Measurements from ENCODE around the gene IRAK2. TPM values are rescaled to one million over a fixed set of nuclear protein-coding genes. Genes with fewer than 3 reads are reported as not detected.
"Not testable (repeated sequence)": the region's sequence is repeated elsewhere in the genome, so short reads cannot be mapped to it uniquely, and the experiment has no call there.

The IRAK2 gene
- total RNA-seq, 1 donor from 2014 or later, result 4.5 TPM

DNA sequence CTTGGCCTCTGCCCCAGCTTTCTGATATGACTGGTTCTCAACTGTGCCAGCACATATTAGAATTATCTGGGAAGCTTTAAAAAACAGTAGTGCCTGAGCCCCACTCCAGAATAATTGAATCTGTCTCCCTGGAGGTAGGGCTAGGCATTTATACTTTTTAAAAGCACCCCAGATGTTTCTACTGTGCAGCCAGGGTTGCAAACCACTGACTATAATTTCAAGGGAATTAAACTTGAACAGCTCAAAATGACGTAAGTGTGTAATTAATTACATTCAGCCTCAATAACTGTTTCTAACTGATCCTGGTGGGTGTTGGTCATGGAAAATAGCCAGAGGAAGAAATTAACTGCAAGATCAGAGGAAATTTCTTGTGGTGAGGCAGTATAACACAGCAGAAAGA is 4.4 kb upstream of the IRAK2 start:
- DNase-seq (ENCODE audit: low spot score) (no peak), ATAC-seq (no peak)

DNA sequence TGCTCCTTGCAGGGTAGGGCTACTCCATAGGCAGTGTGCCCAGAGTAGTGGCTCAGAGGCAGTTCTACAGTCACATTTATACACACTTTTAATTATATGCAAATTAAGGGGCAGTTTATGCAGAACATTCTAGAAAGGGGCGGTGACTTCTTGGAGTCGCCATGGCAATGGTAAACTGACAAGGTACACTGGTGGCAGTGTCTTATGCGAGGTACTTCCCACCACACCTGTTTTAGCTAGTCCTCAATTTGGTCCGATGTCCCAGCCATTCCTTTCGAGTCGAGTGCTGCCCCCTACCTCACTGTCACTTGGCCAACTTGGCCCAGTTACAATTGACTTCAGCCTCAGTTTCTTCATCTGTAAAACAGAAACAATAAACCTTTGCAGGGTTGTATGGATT is 3.8 kb upstream of the IRAK2 start:
- ATAC-seq (no peak), DNase-seq (ENCODE audit: low spot score) (no peak)

DNA sequence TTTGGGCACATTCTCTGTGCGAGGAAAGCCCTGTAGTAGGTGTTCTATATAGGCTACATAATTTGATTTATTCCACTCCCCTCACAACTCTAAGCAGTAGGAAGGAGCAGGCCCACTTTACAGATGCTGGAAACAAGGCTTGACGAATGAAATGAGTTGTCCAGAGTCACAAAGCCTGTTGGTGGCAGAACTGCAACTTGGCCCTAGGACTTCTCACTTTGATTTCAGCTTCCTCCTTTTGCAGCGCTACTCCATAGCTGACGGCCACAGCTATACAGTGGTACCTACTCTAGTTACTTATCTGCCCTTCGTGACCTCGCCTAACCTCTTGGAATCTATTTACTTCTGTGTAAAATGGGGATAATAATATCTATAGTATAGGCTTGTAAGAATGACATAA is 2.5 kb upstream of the IRAK2 start:
- ATAC-seq (no peak), DNase-seq (ENCODE audit: low spot score) (no peak)

DNA sequence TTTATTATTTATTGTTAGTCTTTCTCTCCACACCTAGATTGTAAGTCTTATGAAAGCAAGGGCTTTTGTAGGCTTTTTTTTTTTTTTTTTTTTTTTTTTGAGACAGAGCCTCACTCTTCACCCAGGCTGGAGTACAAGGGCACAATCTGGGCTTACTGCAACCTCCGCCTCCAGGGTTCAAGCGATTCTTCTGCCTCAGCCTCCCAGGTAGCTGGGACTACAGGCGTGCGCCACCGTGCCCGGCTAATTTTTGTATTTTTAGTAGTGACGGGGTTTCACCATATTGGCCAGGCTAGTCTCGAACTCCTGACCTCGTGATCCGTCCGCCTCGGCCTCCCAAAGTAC is 546 bp upstream of the IRAK2 start:
- ATAC-seq; DNase-seq (ENCODE audit: low spot score): not testable (repeated sequence)

DNA sequence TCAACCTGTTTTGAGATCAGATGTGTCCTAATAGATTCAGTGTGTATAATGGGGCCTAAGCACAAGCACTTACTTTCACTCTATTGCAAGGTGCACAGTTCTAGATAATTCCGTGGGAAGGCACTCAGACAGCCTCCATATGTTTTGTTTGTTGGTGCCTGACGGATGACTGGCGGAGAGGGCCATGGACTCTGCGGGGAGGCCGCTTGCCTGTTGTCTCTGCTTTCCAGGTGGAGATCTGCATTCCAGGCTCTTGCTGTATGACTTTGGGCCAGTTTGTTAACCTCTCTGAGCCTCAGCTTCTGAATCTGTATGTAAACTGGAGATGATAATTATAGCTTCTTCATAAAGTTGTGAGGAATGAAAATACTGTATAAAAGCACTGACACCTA is 1.5 kb downstream of the IRAK2 start:
- DNase-seq (ENCODE audit: low spot score) (no peak), ATAC-seq (no peak)

DNA sequence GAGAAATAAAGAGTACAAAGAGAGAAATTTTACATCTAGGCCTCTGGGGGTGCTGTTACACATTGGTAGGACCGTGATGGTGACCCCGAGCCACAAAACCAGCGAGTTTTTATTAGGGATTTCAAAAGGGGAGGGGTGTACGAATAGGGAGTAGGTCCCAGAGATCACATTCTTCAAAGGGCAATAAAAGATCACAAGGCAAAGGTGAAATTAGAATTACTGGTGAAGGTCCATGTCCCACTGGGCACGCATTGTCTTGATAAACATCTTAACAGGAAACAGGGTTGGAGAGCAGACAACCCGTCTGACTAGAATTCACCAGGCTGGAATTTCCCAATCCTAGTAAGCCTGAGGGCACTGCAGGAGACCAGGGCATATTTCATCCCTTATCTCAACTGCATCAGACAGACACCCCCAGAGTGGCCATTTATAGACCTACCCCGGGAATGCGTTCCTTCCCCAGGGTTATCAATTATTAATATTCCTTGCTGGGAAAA is 4.3 kb downstream of the IRAK2 start:
- ATAC-seq (no peak), DNase-seq (ENCODE audit: low spot score) (no peak)

DNA sequence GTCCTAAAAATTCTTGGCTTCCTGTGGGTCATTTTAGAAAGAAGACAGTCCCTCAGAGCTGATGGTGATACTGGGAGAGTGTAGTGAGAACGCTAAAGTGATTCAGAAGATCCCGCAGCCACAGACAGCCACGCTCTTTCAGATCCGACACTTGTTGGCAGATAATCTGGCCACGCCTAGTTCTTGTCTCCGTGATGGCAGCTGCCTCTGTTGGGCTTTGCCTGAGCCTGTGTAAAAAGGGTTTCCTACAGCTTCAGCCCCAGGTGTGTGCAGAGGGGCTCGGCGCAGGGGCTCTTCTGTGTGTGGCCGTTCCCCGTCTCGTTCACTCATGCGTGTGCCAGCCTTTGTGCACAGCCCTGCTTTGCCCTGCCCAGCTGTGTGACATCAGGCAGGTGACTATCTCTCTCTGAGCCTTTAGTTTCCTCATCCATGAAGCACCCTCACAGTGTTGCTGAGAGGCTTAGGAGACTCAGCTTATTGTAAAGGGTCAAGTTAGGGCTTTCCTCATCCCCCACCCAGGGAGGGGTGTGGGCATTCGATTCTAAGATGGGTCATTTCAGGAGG is 6.3 kb downstream of the IRAK2 start:
- ATAC-seq (no peak), DNase-seq (ENCODE audit: low spot score) (no peak)

DNA sequence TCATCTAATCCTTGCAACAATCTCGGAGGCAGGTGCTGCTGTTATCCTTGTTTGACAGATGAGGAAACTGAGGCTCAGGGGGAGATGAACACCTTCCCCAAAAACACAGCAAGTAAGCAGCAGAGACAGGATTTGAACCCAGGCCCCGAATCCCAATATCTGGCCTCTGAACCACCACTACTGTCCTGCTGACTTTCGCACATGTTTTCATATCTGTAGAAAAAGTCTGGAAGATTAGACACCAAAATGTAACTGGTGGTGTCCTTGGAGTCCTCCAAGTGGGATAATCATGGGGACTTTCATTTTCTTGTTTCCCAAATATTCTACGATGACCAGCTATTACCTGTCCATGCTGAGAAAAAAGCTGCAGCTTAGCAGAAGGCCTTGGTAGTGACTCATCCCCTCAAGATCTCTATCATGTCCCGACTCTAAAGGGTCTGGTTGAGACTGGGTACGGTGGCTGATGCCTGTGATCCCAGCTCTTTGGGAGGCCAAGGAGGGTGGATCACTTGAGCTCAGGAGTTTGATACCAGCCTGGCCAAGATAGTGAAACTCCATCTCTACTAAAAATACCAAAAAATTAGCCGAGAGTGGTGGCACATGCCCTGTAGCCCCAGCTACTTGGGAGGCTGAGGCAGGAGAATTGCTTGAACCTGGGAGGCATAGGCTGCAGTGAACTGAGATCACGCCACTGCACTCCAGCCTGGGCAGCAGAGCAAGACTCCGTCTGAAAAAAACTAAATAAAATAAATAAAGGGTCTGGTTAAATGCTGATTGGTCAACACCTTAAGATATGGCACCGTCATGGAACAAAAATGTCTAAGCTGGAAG is 8.6 kb downstream of the IRAK2 start:
- ATAC-seq (no peak), DNase-seq (ENCODE audit: low spot score) (no peak)

DNA sequence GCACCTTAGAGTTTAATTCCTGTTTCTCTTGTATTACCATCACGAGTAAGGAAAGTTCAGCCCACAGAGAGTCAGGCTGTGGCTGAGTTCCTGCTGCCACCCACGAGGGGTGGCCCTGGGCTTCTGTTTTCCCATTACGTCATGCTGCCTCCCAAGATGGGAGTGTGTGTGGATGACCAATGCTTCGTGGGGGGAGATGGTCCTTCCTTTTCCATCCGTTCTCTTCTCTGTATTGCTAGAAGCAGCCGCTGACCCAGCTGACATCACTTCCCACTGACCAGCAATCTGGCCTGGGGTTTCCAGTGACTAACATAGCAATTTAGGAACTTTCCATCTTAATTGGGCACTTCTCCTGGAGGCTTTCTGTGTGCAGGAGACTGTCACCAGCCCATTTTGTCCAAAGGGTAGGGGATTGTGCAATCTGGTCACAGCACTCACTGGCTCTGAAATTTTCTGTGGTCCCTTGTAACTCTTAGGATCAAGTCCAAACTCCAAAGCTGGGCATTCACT is 9.3 kb downstream of the IRAK2 start:
- peak; percentile 60 for DNase-seq (ENCODE audit: low spot score)

DNA sequence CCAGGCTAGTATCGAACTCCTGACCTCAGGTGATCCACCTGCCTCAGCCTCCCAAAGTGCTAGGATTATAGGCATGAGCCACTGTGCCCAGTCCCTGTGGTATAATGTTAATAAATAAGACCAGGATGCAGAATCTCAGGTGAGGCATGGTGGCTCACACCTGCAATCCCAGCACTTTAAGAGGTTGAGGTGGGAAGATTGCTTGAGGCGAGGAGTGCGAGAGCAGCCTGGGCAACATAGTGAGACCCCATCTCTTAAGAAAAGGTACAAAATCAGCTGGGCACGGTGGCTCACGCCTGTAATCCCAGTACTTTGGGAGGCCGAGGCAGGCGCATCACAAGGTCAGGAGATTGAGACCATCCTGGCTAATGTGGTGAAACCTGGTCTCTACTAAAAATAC is 10.6 kb downstream of the IRAK2 start:
- not testable (repeated sequence) for DNase-seq (ENCODE audit: low spot score); ATAC-seq

More for the DNA sequence above, 9.3 kb downstream of the IRAK2 start:
- ATAC-seq, result peak; percentile 89

DNA sequence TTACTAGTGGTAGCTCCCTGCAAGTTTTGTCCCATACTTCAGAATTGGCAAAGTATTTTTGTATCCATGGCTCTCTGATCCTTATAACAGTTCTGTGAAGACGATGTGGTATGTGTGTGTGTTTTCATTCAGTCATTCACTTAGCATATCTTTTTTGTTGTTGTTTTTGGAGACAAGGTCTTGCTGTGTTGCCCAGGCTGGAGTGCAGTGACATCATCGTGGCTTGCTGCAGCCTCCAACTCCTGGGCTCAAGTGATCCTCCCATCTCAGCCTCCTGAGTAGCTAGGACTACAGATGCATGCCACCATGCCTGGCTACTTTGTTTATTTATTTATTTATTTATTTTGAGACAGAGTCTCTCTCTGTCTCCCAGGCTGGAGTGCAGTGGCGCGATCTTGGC is 11.4 kb downstream of the IRAK2 start:
- ATAC-seq; DNase-seq (ENCODE audit: low spot score): not testable (repeated sequence)

DNA sequence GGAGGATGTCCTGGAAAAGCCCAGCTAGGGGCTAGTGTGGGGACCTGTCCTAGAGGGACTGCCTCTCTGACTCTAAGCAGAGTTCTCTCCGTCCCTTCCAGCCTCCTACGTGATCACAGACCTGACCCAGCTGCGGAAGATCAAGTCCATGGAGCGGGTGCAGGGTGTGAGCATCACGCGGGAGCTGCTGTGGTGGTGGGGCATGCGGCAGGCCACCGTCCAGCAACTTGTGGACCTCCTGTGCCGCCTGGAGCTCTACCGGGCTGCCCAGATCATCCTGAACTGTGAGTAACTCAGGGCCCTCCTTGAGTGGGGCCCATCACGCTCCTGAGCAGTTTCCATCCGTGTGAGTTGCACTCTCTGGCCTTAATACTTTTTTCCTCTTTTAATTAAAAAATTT is 13.0 kb downstream of the IRAK2 start:
- ATAC-seq, result no peak
- no peak for DNase-seq (ENCODE audit: low spot score)

DNA sequence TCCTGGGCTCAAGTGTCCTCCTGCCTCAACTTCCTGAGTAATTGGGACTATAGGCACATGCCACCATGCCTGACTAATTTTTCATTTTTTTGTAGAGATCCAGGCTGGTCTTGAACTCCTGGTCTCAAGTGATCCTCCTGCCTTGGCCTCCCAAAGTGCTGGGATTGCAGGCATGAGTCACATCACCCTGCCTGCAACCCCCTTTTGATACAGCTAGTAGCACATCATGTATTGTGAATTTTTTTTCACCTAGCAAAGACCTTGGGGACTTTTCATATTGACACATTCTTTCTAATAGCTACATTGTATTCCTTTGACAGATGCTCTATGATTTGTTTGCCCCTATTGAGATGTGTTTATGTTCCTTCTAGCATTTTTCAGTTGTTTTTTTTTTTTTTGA is 14.2 kb downstream of the IRAK2 start:
- no peak for ATAC-seq

DNA sequence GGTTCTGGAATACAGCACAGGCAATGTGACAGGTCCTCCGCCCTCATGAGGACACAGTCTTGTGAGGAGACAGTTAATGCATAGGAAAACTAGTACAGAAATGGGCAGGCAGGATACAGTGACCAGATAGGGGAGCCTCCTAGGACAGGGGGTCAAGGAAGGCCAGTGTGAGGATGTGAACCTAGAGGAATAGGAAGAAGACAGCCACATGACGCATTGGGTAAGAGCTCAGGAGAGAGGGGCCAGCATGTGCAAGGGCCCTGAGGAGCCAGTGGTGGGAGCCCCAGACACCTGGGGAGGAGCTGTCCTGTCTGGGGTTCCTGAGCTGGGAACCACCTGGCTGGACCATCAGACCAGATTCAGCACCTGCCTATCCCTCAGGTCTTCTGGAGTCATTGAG is 15.6 kb downstream of the IRAK2 start:
- ATAC-seq (no peak), DNase-seq (ENCODE audit: low spot score) (no peak)

More for the DNA sequence above, 14.2 kb downstream of the IRAK2 start:
- DNase-seq (ENCODE audit: low spot score), result no peak

DNA sequence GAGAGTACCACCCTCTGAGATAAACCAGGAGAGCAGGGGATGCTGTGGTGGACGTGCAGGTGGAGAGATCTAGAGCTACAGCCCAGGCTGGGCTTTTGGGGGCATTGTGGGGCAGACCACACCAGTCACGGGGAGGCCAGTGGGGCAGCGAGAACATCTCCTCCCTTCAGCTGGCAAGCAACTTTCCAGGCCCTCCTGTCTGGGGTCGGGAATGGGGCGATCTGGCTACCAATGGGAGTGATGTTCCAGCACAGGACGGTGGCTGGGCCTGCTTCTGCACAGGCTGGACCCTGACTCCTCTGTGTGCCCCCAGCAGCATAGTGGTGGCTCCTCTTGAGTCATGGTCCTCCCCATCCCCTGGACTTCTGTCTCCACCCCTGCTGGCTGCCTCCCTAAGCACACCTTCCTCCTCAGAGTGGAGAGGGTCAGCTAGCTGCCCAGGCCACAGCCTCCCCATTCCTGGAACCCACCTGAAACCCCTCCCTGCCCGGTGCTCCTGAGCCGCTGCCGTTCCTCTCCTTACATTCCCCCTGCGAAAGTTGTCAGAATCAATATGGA is 16.1 kb downstream of the IRAK2 start:
- no peak for DNase-seq (ENCODE audit: low spot score)

DNA sequence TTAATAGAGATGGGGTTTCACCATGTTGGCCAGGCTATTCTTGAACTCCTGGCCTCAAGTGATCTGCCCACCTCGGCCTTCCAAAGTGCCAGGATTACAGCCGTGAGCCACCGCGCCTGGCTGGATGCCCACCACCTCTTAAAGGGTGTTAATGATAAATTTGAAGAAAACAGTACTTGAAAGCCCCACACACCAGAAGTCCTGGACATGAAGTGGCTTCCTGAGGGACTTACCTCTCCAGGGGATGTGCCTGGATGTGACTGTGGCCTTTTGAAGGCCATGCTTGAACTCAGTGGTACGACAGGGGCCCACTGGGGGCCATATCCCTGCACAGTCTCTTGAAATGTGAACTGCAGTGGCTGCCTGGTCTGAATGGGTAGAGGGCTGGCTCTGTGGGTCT is 18.2 kb downstream of the IRAK2 start:
- ATAC-seq, result no peak
- no peak for DNase-seq (ENCODE audit: low spot score)

More for the DNA sequence above, 16.1 kb downstream of the IRAK2 start:
- ATAC-seq, result no peak

DNA sequence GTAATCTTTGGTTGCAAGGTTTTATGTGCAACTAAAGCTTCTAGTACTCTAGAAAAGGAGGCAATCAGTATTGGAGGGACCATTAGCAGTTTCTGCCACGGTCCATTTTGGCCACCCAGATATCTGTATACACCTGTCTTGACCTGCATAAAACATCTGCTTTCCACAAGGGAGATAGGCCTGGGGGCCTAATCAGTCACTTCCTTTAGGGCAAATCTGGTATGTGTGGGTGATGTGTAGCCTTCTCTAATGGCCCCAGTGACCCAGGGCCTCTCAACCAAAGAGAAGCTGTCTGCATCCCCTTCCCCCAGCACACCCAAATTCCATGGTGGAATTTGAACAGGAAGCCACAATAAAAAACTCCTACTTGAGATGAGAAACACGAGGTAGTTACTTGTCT is 19.5 kb downstream of the IRAK2 start:
- DNase-seq (ENCODE audit: low spot score) (no peak), ATAC-seq (no peak)

DNA sequence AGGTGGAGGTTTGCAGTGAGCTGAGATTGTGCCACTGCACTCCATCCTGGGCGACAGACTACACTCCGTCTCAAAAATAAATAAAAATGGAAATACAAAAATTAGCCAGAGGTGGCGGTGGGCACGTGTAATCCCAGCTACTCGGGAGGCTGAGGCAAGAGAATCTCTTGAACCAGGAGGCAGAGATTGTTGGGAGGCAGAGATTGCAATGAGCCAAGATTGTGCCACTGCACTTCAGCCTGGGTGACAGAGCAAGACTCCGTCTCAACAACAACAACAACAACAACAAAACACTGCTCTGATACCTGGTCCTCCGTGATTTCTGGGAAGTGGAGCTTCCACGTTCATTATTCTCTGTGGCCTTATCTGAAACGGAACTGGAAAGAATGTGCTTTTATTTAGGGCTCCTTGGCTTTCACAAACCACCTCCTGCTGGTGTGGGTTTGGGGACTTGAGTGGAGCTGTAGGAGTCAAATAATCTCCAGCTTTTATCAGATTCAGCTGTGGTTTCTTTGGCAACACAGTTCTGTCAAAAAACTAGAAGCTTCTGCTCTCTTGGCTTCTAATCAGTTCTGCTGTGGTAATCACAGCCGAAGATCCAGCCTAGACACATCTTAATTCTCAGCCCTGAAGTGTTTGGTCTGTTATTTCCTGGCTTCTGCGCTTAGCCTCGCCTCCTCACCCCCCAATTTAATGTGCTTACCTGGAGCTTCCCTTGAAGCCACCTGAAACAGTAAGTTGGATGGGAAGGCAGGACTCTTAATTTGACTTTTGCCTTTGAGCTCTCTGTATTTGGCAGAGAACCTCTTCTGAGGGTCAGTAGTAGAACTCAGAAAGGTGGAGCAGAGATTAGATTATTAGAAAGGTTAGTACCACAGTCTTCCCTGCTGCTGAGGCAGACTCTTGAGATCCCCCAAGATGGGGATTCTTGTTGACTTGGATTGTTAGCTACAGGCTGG is 21.4 kb downstream of the IRAK2 start:
- DNase-seq (ENCODE audit: low spot score) (no peak), ATAC-seq (no peak)

DNA sequence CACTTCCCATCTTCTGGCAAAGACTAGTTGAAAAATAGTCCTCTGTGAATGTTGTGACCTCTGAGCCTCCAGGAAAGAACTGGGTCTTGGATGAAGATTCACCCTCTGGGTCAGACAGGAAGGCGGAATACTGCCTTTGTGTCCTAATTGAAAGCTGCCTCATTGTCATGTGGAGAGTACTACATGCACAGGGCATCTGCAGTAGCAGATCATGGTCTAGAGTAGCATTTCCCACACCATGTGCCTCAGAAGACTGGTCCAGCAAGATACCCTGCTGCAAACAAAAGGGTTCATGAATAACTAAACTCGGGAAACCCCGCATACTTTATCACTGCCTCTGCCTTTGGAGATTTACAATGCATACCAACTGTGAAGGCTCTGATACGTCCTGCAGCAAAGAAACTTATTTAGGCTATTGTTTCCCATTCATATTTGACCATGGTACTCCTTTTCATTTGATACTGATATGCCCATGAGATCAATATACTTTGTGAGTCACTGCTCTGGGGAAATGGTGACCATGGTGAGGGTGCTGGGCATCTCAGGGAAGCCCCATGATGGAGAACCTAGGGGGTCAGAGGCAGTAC is 22.7 kb downstream of the IRAK2 start:
- DNase-seq (ENCODE audit: low spot score) (no peak), ATAC-seq (no peak)

DNA sequence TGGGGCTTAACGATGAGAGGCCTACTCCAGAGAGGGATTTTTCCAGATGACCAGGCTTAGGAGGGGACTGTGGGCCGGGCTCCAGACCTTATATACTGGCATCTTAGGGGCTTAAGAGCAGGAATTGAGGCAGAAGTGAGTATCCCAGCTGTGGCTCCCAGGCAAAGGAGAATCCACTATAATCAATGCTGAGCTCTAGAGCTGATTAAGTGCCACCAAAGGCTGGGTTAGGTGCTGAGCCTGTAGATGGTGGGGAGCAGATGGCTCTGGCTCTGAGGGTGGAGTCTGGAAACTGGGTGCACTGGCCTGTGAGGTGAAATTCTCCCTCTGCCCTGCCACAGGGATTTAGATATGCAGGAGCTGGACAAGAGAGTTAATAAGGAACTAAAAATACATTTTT is 23.2 kb downstream of the IRAK2 start:
- DNase-seq (ENCODE audit: low spot score) (no peak), ATAC-seq (no peak)

All from left lobe of liver (tissue), 2 donors.